HG02981 (cell line): ENCODE results near the gene LRFN2.

ENCODE experiments used
- ATAC-seq: cut with Tn5 transposase; IDR thresholded peaks from one replicate; pipeline ENCODE4 v1.9.1; 2021; ENCODE audit warnings: mild to moderate bottlenecking, moderate library complexity; ENCODE audit not compliant: unreplicated experiment

The LRFN2 gene

DNA sequence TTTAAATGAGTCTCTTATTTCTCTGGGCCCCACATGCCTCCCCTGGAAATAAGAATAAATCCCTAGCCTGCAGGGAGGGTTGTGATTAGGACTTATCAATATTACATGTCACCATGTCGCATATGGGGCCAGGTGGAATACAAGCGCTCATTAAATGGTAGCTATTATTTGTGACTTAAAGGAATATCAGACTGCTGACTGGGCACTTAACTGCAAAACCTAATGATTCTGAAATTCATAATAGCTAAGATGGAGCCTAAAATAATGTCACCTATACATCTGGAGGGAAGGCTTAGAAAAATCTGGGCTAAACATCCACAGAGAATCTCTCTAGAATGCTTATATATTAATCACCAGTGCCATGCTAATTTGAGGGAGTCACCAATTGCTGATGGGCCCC, 106.5 kb downstream of the LRFN2 start:
- no peak for ATAC-seq

DNA sequence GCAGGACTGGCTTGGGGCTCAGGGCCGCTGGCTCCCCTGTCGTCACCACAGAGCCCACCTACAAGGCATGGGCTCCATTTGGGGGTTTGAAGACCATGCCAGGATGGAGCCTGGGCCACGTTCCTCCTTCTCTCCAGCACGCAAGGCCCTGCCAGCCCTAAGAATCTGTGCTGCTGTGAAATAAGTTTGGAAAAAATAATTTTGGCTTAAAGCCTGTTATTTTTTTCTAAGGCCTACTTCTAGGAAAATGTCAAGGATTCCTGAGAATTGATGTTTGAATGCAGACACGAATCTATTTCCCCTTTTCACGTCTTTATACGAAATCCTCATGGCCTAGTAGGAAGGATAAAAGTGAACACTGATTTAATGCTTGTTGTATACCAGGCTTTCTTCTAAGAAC, 107.5 kb downstream of the LRFN2 start:
- ATAC-seq = no peak

- no peak for ATAC-seq
Observed at GRCh38 chr6:40477246-40478126, 109.7 kb downstream of the LRFN2 start.

DNA sequence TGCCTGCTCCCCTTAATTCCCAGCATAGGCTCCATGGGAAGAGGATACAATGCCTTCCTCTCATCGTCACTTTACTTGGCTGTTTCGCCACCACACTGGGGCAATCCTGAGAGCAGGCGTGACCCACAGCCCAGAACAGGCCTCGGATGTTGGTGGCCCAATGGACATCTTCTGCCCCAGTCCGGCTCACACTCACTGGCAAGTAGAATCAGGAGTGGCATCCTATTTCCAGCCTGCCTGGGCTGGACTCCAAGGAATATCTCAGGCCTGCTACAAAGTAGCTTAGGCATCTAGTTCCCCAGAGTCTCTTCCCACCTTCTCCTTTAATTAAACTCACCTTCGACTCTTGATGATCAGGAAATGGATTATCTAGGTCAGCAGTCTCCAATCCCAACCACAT, 110.5 kb downstream of the LRFN2 start:
- ATAC-seq = no peak

- no peak for ATAC-seq
Observed at GRCh38 chr6:40474937-40475336, 112.2 kb downstream of the LRFN2 start.

DNA sequence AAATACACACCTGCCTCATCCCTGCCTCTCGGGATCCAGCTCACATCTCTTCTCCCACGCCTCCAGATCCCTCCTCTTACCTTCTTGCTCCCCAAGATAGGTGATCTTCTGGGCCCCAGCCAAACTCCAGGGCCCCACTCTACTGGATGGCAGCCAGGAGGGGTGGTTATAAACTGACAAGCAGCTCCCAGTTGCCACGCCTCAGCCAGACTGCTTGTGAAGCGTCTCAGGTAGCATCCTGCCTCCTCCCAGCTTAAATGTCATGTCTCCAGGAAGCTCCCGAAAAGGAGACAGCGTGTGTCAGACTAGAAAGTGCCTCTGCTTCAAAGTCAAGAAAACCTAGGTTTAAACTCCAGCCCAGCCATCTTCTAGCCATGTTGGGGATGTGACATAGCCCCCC, 114.1 kb downstream of the LRFN2 start:
- no peak for ATAC-seq

- ATAC-seq = no peak
Observed at GRCh38 chr6:40472353-40472752, 114.8 kb downstream of the LRFN2 start.

- no peak for ATAC-seq
Observed at GRCh38 chr6:40471243-40471642, 115.9 kb downstream of the LRFN2 start.

GRCh38 chr6:40469323-40469722, 117.8 kb downstream of the LRFN2 start:
- ATAC-seq = no peak

- ATAC-seq = no peak
Observed at GRCh38 chr6:40466986-40467539, 120.1 kb downstream of the LRFN2 start.

GRCh38 chr6:40461643-40462042, 125.5 kb downstream of the LRFN2 start:
- no peak for ATAC-seq

DNA sequence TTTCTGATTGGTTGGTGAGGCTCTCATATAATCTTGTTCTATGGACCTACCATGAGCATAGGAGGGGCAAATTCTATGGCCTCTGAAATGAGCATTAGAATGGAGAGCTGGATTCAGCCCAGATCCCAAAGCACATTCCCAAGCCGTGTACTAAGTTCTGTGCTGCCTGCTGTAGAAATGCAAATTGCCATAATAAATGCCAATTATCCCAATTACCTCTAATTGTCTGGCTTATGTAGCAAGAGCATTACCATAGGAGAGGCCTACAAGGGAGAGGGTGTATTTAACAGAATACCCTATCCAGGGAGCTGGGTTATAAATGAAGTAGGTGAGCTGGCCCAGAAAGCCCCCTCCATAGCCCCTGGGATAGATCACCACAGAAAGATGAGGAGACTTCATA, 126.8 kb downstream of the LRFN2 start:
- no peak for ATAC-seq

DNA sequence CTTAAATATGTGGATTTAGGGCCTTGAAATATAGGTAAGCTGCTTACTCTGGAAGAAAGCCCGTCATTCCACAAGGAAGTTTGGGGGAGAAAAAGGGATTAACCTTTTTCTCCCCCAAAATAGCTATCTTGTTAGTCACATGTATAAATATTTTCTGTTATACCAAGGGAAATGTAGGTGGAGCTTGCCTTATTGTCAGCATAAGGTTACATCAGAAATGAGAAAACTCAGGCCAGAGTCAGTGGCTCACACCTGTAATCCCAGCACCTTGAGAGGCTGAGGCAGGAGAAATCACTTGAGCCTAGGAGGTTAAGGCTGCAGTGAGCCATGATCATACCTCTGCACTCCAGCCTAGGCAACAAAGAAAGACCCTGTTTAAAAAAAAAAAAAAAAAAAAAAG, 129.9 kb downstream of the LRFN2 start:
- no peak for ATAC-seq

- no peak for ATAC-seq
Observed at GRCh38 chr6:40456390-40457013, 130.7 kb downstream of the LRFN2 start.

- no peak for ATAC-seq
Observed at GRCh38 chr6:40455686-40456389, 131.3 kb downstream of the LRFN2 start.

DNA sequence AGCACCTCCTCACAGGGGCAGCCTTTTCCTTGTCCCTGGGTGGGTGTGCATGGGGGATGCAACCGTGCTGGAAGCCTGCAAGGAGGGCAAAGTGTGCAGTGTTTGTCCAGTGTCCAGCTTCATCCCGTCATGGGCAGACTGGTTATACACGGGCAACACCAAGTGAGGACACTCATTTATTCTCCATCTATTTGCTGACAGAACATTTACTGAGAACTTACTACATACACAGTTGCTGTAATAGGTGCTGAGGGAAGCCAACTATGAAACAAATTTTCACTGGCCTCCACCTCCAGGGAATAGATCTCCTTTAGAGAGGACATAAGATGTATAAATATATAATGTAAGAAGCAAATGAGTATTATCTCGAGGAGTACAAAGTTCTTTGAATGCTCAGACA, 136.7 kb downstream of the LRFN2 start:
- no peak for ATAC-seq

GRCh38 chr6:40444811-40445210, 142.4 kb downstream of the LRFN2 start:
- ATAC-seq = no peak

GRCh38 chr6:40444312-40444711, 142.9 kb downstream of the LRFN2 start:
- ATAC-seq = no peak

GRCh38 chr6:40443842-40444241, 143.3 kb downstream of the LRFN2 start:
- no peak for ATAC-seq

DNA sequence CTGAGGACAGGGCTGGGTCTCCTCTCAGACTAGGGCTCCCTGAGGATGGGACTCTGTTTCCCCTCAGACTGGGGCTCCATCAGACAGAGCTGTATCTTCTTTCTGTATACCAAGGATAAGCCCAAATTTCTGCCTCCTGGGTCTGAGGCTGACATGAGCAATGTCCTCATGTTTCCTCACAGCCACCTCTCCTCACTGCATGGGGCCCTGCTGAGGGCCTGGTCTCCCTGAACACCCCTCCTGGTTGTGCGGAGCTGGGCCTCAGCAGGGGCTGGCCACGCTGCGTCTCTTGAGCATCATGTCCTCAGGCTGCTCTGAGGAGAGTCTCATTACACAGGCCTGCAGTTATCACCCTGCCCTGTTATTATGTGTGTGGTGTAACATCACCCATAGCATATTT, 144.6 kb downstream of the LRFN2 start:
- no peak for ATAC-seq

DNA sequence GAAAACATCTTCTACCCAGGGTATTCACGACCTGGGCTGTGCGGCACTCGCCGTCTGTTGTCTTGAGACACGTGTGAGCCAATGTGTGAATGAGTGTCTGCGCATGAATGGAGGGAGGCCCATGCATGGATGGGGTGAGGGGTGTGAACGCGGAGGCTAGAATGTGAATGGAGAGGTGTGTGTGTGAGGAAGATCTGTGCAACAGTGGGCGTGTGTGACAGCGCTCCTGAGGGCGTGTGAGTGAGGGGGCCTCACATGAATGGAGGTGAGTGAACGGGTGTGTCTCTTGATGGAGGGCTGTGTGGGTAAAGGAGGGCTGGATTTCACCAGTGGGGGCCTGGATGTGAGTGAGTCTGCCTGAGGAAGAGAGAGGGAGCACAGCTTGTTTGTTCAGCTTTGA, 146.0 kb downstream of the LRFN2 start:
- no peak for ATAC-seq

- no peak for ATAC-seq
Observed at GRCh38 chr6:40440053-40440452, 147.1 kb downstream of the LRFN2 start.
